Measurements from ENCODE around the gene PRSS2. TPM values are rescaled to one million over a fixed set of nuclear protein-coding genes. Genes with fewer than 3 reads are reported as not detected.

Gene PRSS2
- polyA plus RNA-seq, 3 donors: not detected

DNA sequence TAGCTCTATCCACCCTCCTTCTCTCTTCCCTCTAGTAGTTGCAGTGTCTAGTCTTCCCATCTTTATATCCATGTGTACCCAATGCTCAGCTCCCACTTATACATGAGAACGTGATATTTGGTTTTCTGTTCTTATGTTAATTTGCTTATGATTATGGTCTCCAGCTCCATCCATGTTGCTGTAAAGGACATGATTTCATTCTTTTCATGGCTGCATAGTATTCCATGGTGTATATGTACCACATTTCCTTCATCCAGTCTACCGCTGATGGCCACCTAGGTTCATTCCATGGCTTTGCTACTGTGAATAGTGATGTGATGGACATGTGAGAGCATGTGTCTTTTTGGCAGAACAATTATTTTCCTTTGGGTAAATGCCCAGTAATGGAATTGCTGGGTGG is 6.5 kb downstream of the PRSS2 start:
- H3K36me3 Mint-ChIP-seq: no peaks in the 10 kb centered on the region
- no peak overlapping the region for H3K9ac ChIP-seq (ENCODE audit: insufficient read depth, low read length, poor library complexity, severe bottlenecking)
- peaks cover 0 to 3% (median 0%) of the 10 kb centered on the region in 7 donors for H3K9me3 Mint-ChIP-seq
- no peak overlapping the region for H2AFZ ChIP-seq (ENCODE audit: insufficient read depth, low read depth, low read length, poor library complexity, severe bottlenecking)
- TF ChIP-seq, protein P1, sequence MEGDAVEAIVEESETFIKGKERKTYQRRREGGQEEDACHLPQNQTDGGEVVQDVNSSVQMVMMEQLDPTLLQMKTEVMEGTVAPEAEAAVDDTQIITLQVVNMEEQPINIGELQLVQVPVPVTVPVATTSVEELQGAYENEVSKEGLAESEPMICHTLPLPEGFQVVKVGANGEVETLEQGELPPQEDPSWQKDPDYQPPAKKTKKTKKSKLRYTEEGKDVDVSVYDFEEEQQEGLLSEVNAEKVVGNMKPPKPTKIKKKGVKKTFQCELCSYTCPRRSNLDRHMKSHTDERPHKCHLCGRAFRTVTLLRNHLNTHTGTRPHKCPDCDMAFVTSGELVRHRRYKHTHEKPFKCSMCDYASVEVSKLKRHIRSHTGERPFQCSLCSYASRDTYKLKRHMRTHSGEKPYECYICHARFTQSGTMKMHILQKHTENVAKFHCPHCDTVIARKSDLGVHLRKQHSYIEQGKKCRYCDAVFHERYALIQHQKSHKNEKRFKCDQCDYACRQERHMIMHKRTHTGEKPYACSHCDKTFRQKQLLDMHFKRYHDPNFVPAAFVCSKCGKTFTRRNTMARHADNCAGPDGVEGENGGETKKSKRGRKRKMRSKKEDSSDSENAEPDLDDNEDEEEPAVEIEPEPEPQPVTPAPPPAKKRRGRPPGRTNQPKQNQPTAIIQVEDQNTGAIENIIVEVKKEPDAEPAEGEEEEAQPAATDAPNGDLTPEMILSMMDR (IDR thresholded peaks at IDR 0.05): no peak
- H3K36me3 ChIP-seq (replicated peaks in 1 of 2; ENCODE audit: control insufficient read depth in 1 of 2, insufficient read depth in 2 of 2, low read length in 2 of 2): no peaks in the 10 kb centered on the region
- WGBS (ENCODE audit: insufficient coverage): no CpG with 5 or more reads among the region's 2 CpGs
- intact Hi-C loops (cut with micrococcal nuclease): no loop called here
- H4K20me1 ChIP-seq (ENCODE audit: insufficient read depth, low read length): no peaks in the 10 kb centered on the region
- H3K4me3 ChIP-seq (replicated peaks in 1 of 3; ENCODE audit: low read depth in 2 of 3, low read length in 3 of 3): no peak overlapping the region
- no peak overlapping the region for H3K4me2 ChIP-seq (replicated peaks; ENCODE audit: extremely low read depth, low read length, poor library complexity, severe bottlenecking)
- no peaks in the 10 kb centered on the region for H3K4me1 Mint-ChIP-seq
- no peak overlapping the region for H3K4me3 Mint-ChIP-seq
- no peak overlapping the region for H3K27ac Mint-ChIP-seq
- no peaks in the 10 kb centered on the region for H3K9me3 ChIP-seq (replicated peaks in 1 of 2; ENCODE audit: control insufficient read depth in 1 of 2, insufficient read depth in 1 of 2, low read length in 2 of 2)
- no peak overlapping the region for H3K27ac ChIP-seq (ENCODE audit: low read depth in 1 of 2, low read length in 2 of 2)
- H3K27me3 ChIP-seq (ENCODE audit: control insufficient read depth in 2 of 2, insufficient read depth in 2 of 2, low read length in 2 of 2): no peaks in the 10 kb centered on the region
- no peaks in the 10 kb centered on the region for H3K79me2 ChIP-seq (ENCODE audit: insufficient read depth, low read length)
- H3K27me3 Mint-ChIP-seq (ENCODE audit: low read depth in 3 of 3): peaks cover 0 to 5% (median 0%) of the 10 kb centered on the region in 3 donors
- no peaks in the 10 kb centered on the region for H3K4me1 ChIP-seq (ENCODE audit: control insufficient read depth in 1 of 2, insufficient read depth in 2 of 2, low read length in 2 of 2)
- DNase-seq: no peak

DNA sequence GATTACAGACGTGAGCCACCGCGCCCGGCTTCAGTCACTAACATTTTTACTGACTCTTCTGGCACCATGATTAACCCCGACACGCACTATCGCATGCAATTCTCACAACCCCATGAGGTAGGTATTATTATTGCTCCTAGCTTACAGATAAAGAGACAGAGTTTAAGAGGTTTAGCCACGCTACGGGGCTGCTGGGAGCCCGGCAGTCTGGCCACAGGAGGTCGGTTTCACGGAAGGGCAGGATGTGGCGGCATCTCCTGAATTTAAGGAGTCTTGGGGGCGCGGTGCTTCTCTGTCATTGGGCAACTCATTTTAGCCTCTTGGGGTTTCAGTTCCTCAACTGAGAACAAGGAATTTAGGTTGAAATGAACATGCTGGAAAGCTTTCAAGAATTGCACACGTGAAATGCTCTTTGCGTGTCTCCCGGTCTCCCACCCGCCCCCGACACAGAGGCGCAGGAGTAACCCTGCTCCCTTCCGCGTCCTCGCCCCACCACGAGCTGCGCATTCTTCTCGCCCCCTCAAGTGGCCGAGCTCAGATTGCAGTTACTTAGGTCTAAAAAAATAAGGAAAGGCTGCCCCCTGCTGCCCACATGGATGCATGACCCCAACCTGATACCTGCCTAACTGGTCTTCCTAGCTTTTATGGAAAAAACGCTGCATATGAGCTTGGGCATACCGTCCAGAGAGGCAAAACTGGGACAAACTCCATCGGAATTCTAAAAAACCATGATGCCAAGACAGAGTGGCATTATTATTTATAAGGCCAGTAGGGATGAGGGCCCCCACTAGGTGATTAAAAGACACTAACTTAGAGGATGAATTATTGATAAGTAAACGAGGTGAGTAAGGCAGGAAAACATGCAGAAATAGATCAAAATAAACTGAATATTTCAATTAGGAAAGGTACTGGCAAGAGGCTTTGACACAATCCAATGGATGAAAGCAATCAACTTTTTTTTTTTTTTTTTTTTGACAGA is 12.4 kb downstream of the PRSS2 start:
- H3K4me3 ChIP-seq (replicated peaks in 1 of 3; ENCODE audit: low read depth in 2 of 3, low read length in 3 of 3): peak overlapping the region in 1 of 3 experiments; percentile 63
- peak overlapping the region; percentile 73 for H3K4me2 ChIP-seq (replicated peaks; ENCODE audit: extremely low read depth, low read length, poor library complexity, severe bottlenecking)
- H3K27ac ChIP-seq (ENCODE audit: low read depth in 1 of 2, low read length in 2 of 2): no peak overlapping the region
- Mint-ChIP-seq H3K27ac (peak overlapping the region in 2 of 7 donors; percentile 50 to 58), H3K27me3 (ENCODE audit: low read depth in 3 of 3) (peaks cover 0 to 2% (median 0%) of the 10 kb centered on the region in 3 donors), H3K4me1 (peaks cover 9% of the 10 kb centered on the region), H3K4me3 (peak overlapping the region; percentile 61 to 80), H3K9me3 (peaks cover 0 to 4% (median 0%) of the 10 kb centered on the region in 7 donors), H3K36me3 (no peaks in the 10 kb centered on the region)
- no peaks in the 10 kb centered on the region for H3K9me3 ChIP-seq (replicated peaks in 1 of 2; ENCODE audit: control insufficient read depth in 1 of 2, insufficient read depth in 1 of 2, low read length in 2 of 2)
- peak overlapping the region; percentile 67 for H2AFZ ChIP-seq (ENCODE audit: insufficient read depth, low read depth, low read length, poor library complexity, severe bottlenecking)
- no peak overlapping the region for H3K9ac ChIP-seq (ENCODE audit: insufficient read depth, low read length, poor library complexity, severe bottlenecking)
- no peaks in the 10 kb centered on the region for H3K27me3 ChIP-seq (ENCODE audit: control insufficient read depth in 2 of 2, insufficient read depth in 2 of 2, low read length in 2 of 2)
- H3K79me2 ChIP-seq (ENCODE audit: insufficient read depth, low read length): no peaks in the 10 kb centered on the region
- H4K20me1 ChIP-seq (ENCODE audit: insufficient read depth, low read length): no peaks in the 10 kb centered on the region
- TF ChIP-seq, protein P1 (IDR thresholded peaks at IDR 0.05): peak; percentile 96
- no peaks in the 10 kb centered on the region for H3K36me3 ChIP-seq (replicated peaks in 1 of 2; ENCODE audit: control insufficient read depth in 1 of 2, insufficient read depth in 2 of 2, low read length in 2 of 2)
- DNase-seq: peak; percentile 72 to 77 (median 76)
- 4% methylated on average over 12 of the region's 32 CpGs for WGBS (ENCODE audit: insufficient coverage)
- intact Hi-C loops (cut with micrococcal nuclease): loop anchor here in 1 of 2 donors (5.0 to 10.0 kb wide), 2 partner anchors 151 to 258 kb away; no protein-coding TSS in a partner anchor
- peaks cover 4 to 6% of the 10 kb centered on the region in 2 donors for H3K4me1 ChIP-seq (ENCODE audit: control insufficient read depth in 1 of 2, insufficient read depth in 2 of 2, low read length in 2 of 2)
